Measurements from ENCODE around the gene GSTM4.

Gene GSTM4

GRCh38 chr1:109655615-109656519 is at the start of gene GSTM4:
TSS of gene GSTM4 (plus strand) at chr1:109656099. CDS start at chr1:109656390, 291 bp downstream.
- DNase-seq: peak; percentile 62 to 94 (median 78)

GRCh38 chr1:109609881-109610280 is 46.0 kb upstream of the GSTM4 start:
- no peak for DNase-seq
- intact Hi-C loops (cut with DNase I): no loop called here

More at GRCh38 chr1:109655615-109656519, at the start of gene GSTM4:
- intact Hi-C loops (cut with DNase I): no loop called here

GRCh38 chr1:109610609-109611307 is 45.1 kb upstream of the GSTM4 start:
- intact Hi-C loops (cut with DNase I): no loop called here

GRCh38 chr1:109611308-109611990 is 44.5 kb upstream of the GSTM4 start:
- no peak for DNase-seq
- intact Hi-C loops (cut with DNase I): no loop called here

More at GRCh38 chr1:109610609-109611307, 45.1 kb upstream of the GSTM4 start:
- DNase-seq: no peak

- intact Hi-C loops (cut with DNase I): no loop called here
- DNase-seq: no peak
Observed at GRCh38 chr1:109613361-109614147, 42.3 kb upstream of the GSTM4 start.

GRCh38 chr1:109615879-109616278 is 40.0 kb upstream of the GSTM4 start:
- peak in 1 of 10 donors; percentile 71 for DNase-seq
- intact Hi-C loops (cut with DNase I): no loop called here

GRCh38 chr1:109616391-109616790 is 39.5 kb upstream of the GSTM4 start:
- no peak for DNase-seq
- intact Hi-C loops (cut with DNase I): no loop called here

- intact Hi-C loops (cut with DNase I): no loop called here
- DNase-seq: no peak
Observed at GRCh38 chr1:109617291-109617801, 38.6 kb upstream of the GSTM4 start.

GRCh38 chr1:109618661-109619575 is 37.0 kb upstream of the GSTM4 start:
- intact Hi-C loops (cut with DNase I): no loop called here
- DNase-seq: no peak

- intact Hi-C loops (cut with DNase I): no loop called here
- DNase-seq: peak in 5 of 10 donors; percentile 42 to 93 (median 50)
Observed at GRCh38 chr1:109619576-109620400, 36.1 kb upstream of the GSTM4 start, which contains the start of the genes AMPD2 and GNAT2. TSS of gene AMPD2 (plus strand) at chr1:109619837. CDS start at chr1:109621176, 1,339 bp downstream. TSS of gene GNAT2 (minus strand) at chr1:109619616. CDS start at chr1:109612870, 6,746 bp downstream.

- peak in 3 of 10 donors; percentile 32 to 91 (median 55) for DNase-seq
- intact Hi-C loops (cut with DNase I): no loop called here
Observed at GRCh38 chr1:109620401-109620791, 35.5 kb upstream of the GSTM4 start.

GRCh38 chr1:109620841-109621286 is 35.0 kb upstream of the GSTM4 start:
- peak; percentile 84 to 99 (median 95) for DNase-seq
- intact Hi-C loops (cut with DNase I): no loop called here

- intact Hi-C loops (cut with DNase I): no loop called here
- peak in 4 of 10 donors; percentile 39 to 91 (median 76) for DNase-seq
Observed at GRCh38 chr1:109621379-109622136, 34.3 kb upstream of the GSTM4 start.

- intact Hi-C loops (cut with DNase I): no loop called here
- DNase-seq: peak in 1 of 10 donors; percentile 53
Observed at GRCh38 chr1:109622137-109622892, 33.6 kb upstream of the GSTM4 start.

- intact Hi-C loops (cut with DNase I): no loop called here
- DNase-seq: no peak
Observed at GRCh38 chr1:109622895-109623294, 33.0 kb upstream of the GSTM4 start.

GRCh38 chr1:109623601-109624161 is 32.2 kb upstream of the GSTM4 start:
- intact Hi-C loops (cut with DNase I): no loop called here
- DNase-seq: peak in 5 of 10 donors; percentile 53 to 93 (median 88)

Measured in posterior cingulate gyrus (tissue), 11 donors.